Epithelial cell of esophagus (primary cell): ENCODE data around the gene CPNE4.
A peak's percentile ranks its signal among the peaks of the same experiment; 100 is the strongest.

ENCODE experiments used
- DNase-seq: peaks from one replicate; pipeline ENCODE4 v3.0.0; 2010; ENCODE audit warnings: low read depth
- H3K4me3 ChIP-seq: 2 replicates; pipeline ENCODE4 v1.5.1; 2011; ENCODE audit warnings: mild to moderate bottlenecking, low read length, control low read depth
- CTCF ChIP-seq: IDR thresholded peaks from 2 replicates; pipeline ENCODE4 v1.5.1; 2011; ENCODE audit warnings: low read depth, mild to moderate bottlenecking, low read length, control low read depth, inconsistent platforms; ENCODE audit not compliant: insufficient read depth; ENCODE audit errors: missing control alignments

The CPNE4 gene

GRCh38 chr3:131541288-131541687 is 493.5 kb downstream of the CPNE4 start:
- no peak for DNase-seq
- H3K4me3 ChIP-seq: no peak overlapping the region
- TF ChIP-seq CTCF: no peak

DNA sequence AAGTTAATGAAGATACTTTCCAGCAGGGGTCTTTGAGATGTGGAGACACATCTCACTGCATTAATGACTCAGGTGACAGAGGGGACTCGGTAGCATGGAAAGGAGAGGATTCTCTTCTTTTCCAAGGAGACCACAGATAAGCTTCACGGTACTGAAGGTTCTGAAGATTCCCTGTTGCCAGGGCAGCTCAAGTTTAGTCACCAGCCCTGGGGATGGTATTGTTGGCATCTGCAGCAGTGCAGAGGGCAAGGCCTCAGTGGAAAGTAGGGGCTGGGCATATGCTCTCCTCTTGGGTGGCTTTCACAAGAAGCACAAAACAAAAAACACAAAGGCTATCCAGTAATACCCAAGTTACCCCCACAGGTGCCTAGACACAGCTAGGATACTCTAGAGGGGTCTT is 494.0 kb downstream of the CPNE4 start:
- no peak overlapping the region for H3K4me3 ChIP-seq
- no peak for TF ChIP-seq CTCF
- no peak for DNase-seq

DNA sequence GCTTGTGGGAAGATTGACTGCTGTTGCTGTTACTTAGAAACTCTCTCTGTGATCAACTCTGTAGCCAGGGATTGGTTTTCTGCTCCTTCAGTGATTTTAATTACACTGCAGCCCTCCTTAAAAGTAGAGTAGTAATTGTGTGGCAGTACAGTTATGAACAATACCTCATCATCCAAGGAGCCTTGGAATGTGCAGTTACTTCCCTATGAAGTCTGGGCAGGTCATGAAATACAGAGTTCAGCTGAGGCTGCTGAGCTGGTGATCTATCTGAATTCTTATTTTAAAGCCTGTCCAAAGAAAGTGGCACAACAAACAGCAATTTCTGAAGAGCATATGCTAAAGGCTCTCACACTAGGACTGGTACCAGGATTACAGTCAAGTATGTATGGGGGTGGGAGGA is 494.7 kb downstream of the CPNE4 start:
- no peak for DNase-seq
- H3K4me3 ChIP-seq: no peak overlapping the region
- TF ChIP-seq CTCF: no peak

- no peak for DNase-seq
These were observed 495.8 kb downstream of the CPNE4 start for GRCh38 chr3:131538968-131539367.

GRCh38 chr3:131537531-131537930 is 497.3 kb downstream of the CPNE4 start:
- no peak for DNase-seq
- no peak overlapping the region for H3K4me3 ChIP-seq
- TF ChIP-seq CTCF: no peak

More at GRCh38 chr3:131538968-131539367, 495.8 kb downstream of the CPNE4 start:
- no peak for TF ChIP-seq CTCF
- no peak overlapping the region for H3K4me3 ChIP-seq

DNA sequence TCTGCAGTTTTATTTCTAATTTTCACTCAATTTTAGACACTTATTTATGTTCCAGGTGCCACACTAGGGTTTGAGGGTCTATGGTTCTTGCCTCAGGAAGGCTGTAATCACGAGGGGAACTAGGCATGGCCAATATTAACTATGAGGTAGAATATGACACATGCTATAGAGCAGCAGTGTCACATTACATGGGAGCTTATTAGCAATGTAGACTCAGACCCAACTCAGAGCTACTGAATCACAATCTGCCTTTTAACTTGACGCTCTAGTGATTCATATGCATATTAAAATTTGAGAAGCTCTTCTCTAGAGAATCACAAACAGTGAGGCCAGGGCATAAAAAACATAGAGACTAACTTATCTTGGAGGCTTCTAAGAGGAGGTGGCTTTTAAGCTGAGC is 499.2 kb downstream of the CPNE4 start:
- H3K4me3 ChIP-seq: no peak overlapping the region
- peak; percentile 86 for DNase-seq
- TF ChIP-seq CTCF: no peak

GRCh38 chr3:131535131-131535530 is 499.7 kb downstream of the CPNE4 start:
- DNase-seq: peak; percentile 65
- no peak for TF ChIP-seq CTCF
- H3K4me3 ChIP-seq: no peak overlapping the region
